ENCODE data around the gene DNM3.

- TF ChIP-seq EZH2 (IDR thresholded peaks at IDR 0.05; ENCODE audit: insufficient read depth, low read length) = no peak
- no peak for TF ChIP-seq CTCF (IDR thresholded peaks at IDR 0.05; ENCODE audit: insufficient read depth, low read depth, low read length)
Observed at GRCh38 chr1:172344444-172344843, 503.1 kb downstream of the DNM3 start.
